ENCODE data around the gene PNPLA7.

DNA sequence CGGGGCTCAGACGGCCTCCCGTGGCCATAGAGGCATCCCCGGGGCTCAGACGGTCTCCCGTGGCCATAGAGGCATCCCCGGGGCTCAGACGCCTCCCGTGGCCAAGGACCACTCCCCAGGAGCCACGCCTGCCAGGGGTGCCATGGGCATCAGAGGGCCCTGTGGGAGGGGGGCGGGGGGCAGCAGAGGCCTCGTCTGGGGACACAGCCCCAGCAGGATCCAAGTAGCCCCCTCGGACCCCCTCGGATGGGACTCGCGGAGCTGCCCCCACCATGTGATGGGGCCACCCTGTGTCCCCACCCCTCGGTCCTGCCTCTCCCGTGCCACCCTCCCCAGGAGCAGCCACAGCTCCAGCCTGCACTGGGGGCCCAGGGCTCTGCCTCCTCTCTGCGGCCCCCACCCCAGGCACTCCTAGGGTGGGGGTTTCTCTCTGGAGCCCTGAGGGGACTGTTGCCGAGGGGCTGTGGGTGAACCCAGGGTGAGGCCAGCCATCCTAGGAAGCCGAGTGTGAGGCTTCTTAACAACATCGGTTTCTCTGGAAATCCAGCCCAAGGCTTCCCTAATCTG, 111.5 kb downstream of the PNPLA7 start:
- TF ChIP-seq FOXK2 (IDR thresholded peaks at IDR 0.05) (no peak), FOXM1 (IDR thresholded peaks at IDR 0.05; ENCODE audit: borderline replicate concordance) (no peak), TARDBP (IDR thresholded peaks at IDR 0.05) (no peak), ELF4 (IDR thresholded peaks at IDR 0.05) (no peak)

Measured in HEK293T (cell line).